GM18873 (cell line): ENCODE results near the gene MORC1.
"Not testable (repeated sequence)": the region's sequence is repeated elsewhere in the genome, so short reads cannot be mapped to it uniquely, and the experiment has no call there.

ENCODE experiments used
- ATAC-seq: cut with Tn5 transposase; IDR thresholded peaks from one replicate; pipeline ENCODE4 v1.9.1; 2021; ENCODE audit warnings: mild to moderate bottlenecking, moderate library complexity, moderate number of reproducible peaks; ENCODE audit not compliant: unreplicated experiment, low FRiP score

MORC1 gene

DNA sequence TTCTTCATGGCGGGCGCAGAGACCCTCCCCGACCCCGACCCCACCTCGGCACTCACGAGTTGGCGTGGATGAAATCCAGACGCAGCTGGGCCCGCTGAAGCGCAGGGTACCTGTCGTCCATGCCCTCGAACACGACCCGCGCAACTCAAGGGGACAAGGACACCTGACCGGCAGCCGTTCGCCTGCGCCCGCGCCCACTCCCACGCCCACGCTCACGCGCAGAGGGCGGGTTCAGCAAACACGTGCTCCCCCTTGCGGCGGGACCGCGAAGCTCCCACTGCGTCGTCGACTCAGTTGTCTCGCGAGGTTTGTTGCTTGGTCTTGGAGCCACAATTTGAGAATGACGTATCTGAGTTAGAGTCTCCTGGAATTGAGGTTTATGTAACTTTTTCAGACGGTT is at the start of gene MORC1:
Gene MORC1 (minus strand): TSS at position 196 of the 400 bp plus-strand sequence. CDS start 75 bp downstream, at position 121.
- no peak for ATAC-seq

- no peak for ATAC-seq
These were observed 48.0 kb upstream of the MORC1 start for GRCh38 chr3:109165905-109166304.

- ATAC-seq, result no peak
These were observed 43.7 kb upstream of the MORC1 start for GRCh38 chr3:109161487-109162123.

GRCh38 chr3:109155828-109156227 is 37.9 kb upstream of the MORC1 start:
- ATAC-seq, result no peak

DNA sequence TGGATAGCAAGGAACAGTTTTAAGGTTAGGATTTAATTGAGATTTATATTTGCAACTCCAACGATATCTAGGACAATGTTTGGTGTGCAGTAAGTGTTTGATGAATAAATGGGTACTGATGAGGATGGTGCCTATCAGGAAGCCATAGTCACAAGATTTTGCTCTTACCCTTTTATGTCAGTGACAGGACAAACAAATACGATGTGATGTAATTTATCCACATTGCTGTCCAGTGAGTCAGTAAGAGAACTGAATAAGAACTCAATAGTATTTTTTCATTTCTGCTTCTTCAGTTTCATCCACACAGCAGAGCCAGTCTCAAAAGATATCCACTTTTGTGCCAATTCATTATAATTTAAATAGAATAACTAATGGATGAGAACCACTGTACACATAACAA is 37.0 kb upstream of the MORC1 start:
- no peak for ATAC-seq

GRCh38 chr3:109152320-109152719 is 34.4 kb upstream of the MORC1 start:
- ATAC-seq, result no peak

DNA sequence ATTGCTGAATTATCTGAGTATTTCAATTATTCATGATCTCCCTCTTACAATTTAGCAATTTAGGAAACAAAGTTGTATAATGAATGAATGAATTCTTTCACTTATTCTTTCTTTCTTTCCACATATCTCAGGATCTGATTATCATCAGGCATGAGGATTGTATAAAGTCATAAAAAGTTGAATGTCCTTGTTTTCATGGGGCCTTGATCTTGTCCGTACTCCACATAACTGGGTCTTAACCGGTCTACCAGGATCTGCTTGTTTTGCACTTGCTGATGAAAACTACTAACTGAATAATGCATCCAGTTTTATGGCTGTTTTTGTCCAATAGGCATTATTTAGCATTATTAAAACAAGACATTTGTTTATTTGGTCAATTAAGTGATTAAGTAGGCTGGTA is 31.1 kb upstream of the MORC1 start:
- ATAC-seq, result no peak

DNA sequence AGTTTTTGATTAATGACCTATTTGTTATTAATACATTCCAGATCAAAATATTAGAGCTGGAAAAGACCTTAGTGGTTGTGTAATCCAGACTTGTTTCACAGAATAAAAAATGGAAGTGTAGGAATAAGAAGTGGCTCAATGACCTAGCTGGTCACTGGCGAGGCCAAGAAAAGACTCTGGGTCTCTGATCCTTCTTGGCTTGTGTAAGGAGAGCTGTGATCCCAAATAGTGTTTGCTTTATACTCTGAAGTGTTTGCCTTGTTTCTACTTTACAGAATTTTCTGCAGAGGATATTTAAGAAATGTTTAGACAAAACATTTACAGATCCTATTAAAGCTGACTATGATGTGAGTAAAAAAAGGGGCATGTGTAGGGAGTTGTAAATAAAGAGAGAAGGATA is 25.7 kb upstream of the MORC1 start:
- ATAC-seq, result no peak

DNA sequence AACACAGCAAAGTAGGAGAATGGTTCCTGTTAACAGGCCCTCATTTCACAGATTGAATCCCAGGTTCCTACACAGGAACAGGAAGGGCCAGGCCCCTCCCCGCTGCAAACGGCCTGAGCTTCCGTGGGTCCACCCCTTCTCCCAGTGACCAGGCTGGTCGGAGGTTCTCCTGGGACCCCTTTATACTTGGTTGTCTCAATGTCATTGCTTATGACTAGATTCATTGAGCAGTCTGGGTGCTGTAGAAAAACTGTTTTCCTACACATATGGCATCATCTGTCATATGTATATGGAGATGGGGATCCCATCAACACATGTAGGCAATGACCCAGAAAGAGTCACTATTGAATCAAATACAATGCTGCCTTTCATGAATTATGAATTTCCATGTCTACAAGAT is 22.4 kb upstream of the MORC1 start:
- ATAC-seq, result no peak

DNA sequence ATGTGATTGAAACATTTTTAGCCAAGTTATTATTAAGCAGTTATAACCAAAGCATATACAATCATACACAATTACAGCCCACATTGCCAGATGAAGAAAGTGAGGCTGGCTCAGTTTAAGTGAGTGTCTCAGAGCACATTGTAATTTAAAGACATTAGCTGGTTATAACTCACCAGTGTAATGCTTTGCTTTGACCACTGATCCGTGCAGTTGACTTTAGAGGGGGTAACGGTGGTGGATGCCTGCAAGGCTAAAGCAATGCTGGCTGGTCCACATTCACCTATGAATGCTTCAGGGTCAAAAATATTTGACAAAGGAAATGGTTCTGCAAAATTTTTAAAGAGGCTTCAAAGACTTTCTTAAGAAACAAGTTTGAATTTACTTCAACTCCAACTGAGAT is 19.8 kb upstream of the MORC1 start:
- ATAC-seq, result no peak

GRCh38 chr3:109136523-109136922 is 18.6 kb upstream of the MORC1 start, which contains the start of gene C3orf85:
C3orf85 (plus strand) TSS chr3:109136719; CDS start chr3:109136848, 129 bp downstream.
- ATAC-seq, result no peak

GRCh38 chr3:109133474-109133816 is 15.5 kb upstream of the MORC1 start:
- not testable (repeated sequence) for ATAC-seq

GRCh38 chr3:109132801-109133473 is 15.0 kb upstream of the MORC1 start:
- no peak for ATAC-seq

- ATAC-seq, result no peak
These were observed 13.3 kb upstream of the MORC1 start for GRCh38 chr3:109131276-109131675.

GRCh38 chr3:109127553-109127952 is 9.6 kb upstream of the MORC1 start:
- no peak for ATAC-seq

DNA sequence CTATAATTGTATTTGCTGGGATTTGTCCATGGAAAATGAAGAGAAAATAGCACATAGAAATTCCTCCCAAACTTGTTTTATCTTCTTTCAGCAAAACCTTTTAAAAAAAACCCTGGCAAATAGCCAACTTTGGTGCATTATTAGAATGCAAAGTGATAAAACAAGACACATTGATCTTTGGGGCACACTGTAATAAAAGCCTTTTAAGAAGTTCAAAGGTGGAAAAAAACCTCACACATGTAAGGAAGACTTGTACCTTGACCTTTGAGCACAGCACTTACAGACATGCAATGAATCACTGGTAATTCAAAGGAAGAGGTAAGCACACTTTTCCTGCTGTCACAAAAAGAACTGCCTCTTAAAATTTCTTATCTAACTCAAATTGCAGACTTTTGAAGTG is 8.0 kb upstream of the MORC1 start:
- no peak for ATAC-seq

- no peak for ATAC-seq
These were observed 4.8 kb upstream of the MORC1 start for GRCh38 chr3:109122690-109123089.

GRCh38 chr3:109118584-109118983 is 650 bp upstream of the MORC1 start:
- no peak for ATAC-seq

GRCh38 chr3:109116031-109116430 is 1.9 kb downstream of the MORC1 start:
- ATAC-seq, result no peak

DNA sequence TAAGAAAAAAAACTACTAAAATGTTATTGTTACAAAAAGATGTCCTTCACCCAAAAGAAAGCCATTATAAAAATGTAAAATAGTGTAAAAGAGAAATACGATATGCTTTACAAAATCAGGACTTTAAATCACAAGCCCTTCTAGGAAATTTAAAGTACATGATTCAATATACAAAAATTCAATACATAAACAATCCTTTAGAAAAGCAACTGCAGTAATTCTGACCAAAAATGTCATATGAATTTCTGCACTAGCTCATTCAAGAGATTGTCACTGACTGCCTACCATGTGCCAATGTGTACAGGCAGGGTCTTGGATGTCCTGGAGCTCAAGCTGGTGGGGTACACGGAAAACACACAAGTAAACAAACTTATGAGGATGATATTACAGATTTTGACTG is 2.5 kb downstream of the MORC1 start:
- ATAC-seq, result no peak

GRCh38 chr3:109114746-109115145 is 3.2 kb downstream of the MORC1 start:
- ATAC-seq, result no peak
